ENCODE results near the gene ZNF343.

The ZNF343 gene

DNA sequence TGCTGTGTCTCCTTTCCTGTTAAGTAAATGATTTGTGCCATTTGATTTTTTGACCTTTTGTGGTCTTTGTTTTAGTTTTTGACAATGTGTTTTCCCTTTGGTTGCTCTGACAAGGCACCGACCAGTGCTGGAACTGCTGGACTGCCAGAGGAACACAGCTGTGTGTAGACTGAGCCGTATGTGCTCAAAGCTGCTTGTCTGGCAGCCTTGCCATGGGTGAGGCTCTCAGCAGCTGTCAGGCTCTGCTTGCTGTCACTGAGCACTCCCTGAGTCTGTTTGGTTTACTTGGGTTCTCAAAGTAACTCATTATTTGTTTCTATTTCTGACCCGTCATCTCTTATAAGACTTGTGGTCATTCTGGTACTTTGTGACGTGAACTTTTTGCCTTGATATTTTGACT, 23.1 kb downstream of the ZNF343 start:
- Histone ChIP-seq H3K4me1 (ENCODE audit: control insufficient read depth, low read depth, low read length) (no peaks in the 10 kb centered on the region), H3K4me3 (ENCODE audit: low read length) (no peak overlapping the region), H4K8ac (ENCODE audit: low read depth, low read length) (no peak overlapping the region), H3K18ac (ENCODE audit: low read length) (no peak overlapping the region), H2BK120ac (ENCODE audit: low read depth, low read length) (no peak overlapping the region), H3K27ac (ENCODE audit: low read depth, low read length) (no peak overlapping the region), H3K4me2 (ENCODE audit: low read length) (no peak overlapping the region), H3K23ac (ENCODE audit: low read length) (no peak overlapping the region), H3K36me3 (ENCODE audit: control insufficient read depth, insufficient read depth, low read length) (no peaks in the 10 kb centered on the region), H2AK5ac (ENCODE audit: low read length) (no peak overlapping the region), H3K79me1 (ENCODE audit: low read length) (no peaks in the 10 kb centered on the region), H3K79me2 (ENCODE audit: control insufficient read depth, insufficient read depth, low read length) (no peaks in the 10 kb centered on the region), H2BK5ac (ENCODE audit: low read length) (no peak overlapping the region), H2BK15ac (replicated peaks; ENCODE audit: low read depth) (no peak overlapping the region), H3K56ac (ENCODE audit: low read length) (no peak overlapping the region), H4K5ac (ENCODE audit: low read length) (no peak overlapping the region), H3K9ac (ENCODE audit: low read length) (no peak overlapping the region), H3K27me3 (ENCODE audit: insufficient read depth, low read length, poor library complexity) (no peaks in the 10 kb centered on the region), H3K4ac (ENCODE audit: low read depth, low read length) (no peak overlapping the region)
- DNase-seq = no peak
- WGBS (ENCODE audit: extremely low coverage, insufficient coverage, low lambda C conversion rate) = no CpG with 5 or more reads among the region's 4 CpGs

DNA sequence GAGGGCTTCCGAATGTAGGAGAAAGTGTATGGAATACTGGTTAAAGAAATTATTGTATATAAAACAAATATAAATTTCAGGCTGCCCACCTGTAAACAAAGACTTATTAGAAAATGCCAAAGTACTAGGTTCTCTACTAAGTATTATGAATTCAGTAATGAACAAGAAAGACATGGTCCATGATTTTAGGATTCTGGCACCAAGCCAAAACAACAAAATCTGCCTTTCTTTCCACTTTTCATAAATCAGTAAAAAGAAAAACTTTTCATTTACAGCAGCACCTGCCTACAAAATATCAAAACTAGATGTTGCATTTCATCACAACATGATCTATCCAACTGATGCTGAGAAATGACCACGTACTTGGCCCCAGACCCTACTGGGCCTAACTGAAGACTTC, 23.6 kb downstream of the ZNF343 start:
- Histone ChIP-seq H4K8ac (ENCODE audit: low read depth, low read length) (peak overlapping the region; percentile 14), H3K18ac (ENCODE audit: low read length) (no peak overlapping the region), H3K56ac (ENCODE audit: low read length) (no peak overlapping the region), H3K79me2 (ENCODE audit: control insufficient read depth, insufficient read depth, low read length) (no peaks in the 10 kb centered on the region), H3K4me2 (ENCODE audit: low read length) (no peak overlapping the region), H4K5ac (ENCODE audit: low read length) (no peak overlapping the region), H3K4ac (ENCODE audit: low read depth, low read length) (no peak overlapping the region), H3K36me3 (ENCODE audit: control insufficient read depth, insufficient read depth, low read length) (no peaks in the 10 kb centered on the region), H3K27me3 (ENCODE audit: insufficient read depth, low read length, poor library complexity) (no peaks in the 10 kb centered on the region), H2BK5ac (ENCODE audit: low read length) (no peak overlapping the region), H2BK120ac (ENCODE audit: low read depth, low read length) (no peak overlapping the region), H2AK5ac (ENCODE audit: low read length) (no peak overlapping the region), H3K9ac (ENCODE audit: low read length) (no peak overlapping the region), H2BK15ac (replicated peaks; ENCODE audit: low read depth) (no peak overlapping the region), H3K79me1 (ENCODE audit: low read length) (no peaks in the 10 kb centered on the region), H3K4me1 (ENCODE audit: control insufficient read depth, low read depth, low read length) (no peaks in the 10 kb centered on the region), H3K23ac (ENCODE audit: low read length) (no peak overlapping the region), H3K4me3 (ENCODE audit: low read length) (no peak overlapping the region), H3K27ac (ENCODE audit: low read depth, low read length) (no peak overlapping the region)
- no CpG with 5 or more reads among the region's 2 CpGs for WGBS (ENCODE audit: extremely low coverage, insufficient coverage, low lambda C conversion rate)
- DNase-seq = no peak

GRCh38 chr20:2483504-2483903, 25.2 kb downstream of the ZNF343 start:
- Histone ChIP-seq H4K8ac (ENCODE audit: low read depth, low read length) (no peak overlapping the region), H3K9ac (ENCODE audit: low read length) (no peak overlapping the region), H2AK5ac (ENCODE audit: low read length) (no peak overlapping the region), H3K4me1 (ENCODE audit: control insufficient read depth, low read depth, low read length) (no peaks in the 10 kb centered on the region), H3K27ac (ENCODE audit: low read depth, low read length) (no peak overlapping the region), H3K4ac (ENCODE audit: low read depth, low read length) (no peak overlapping the region), H3K36me3 (ENCODE audit: control insufficient read depth, insufficient read depth, low read length) (no peaks in the 10 kb centered on the region), H3K4me3 (ENCODE audit: low read length) (no peak overlapping the region), H3K79me1 (ENCODE audit: low read length) (no peaks in the 10 kb centered on the region), H2BK5ac (ENCODE audit: low read length) (no peak overlapping the region), H3K27me3 (ENCODE audit: insufficient read depth, low read length, poor library complexity) (no peaks in the 10 kb centered on the region), H3K23ac (ENCODE audit: low read length) (no peak overlapping the region), H4K5ac (ENCODE audit: low read length) (no peak overlapping the region), H3K56ac (ENCODE audit: low read length) (no peak overlapping the region), H3K4me2 (ENCODE audit: low read length) (no peak overlapping the region), H3K79me2 (ENCODE audit: control insufficient read depth, insufficient read depth, low read length) (no peaks in the 10 kb centered on the region), H2BK120ac (ENCODE audit: low read depth, low read length) (no peak overlapping the region), H2BK15ac (replicated peaks; ENCODE audit: low read depth) (no peak overlapping the region), H3K18ac (ENCODE audit: low read length) (no peak overlapping the region)
- WGBS (ENCODE audit: extremely low coverage, insufficient coverage, low lambda C conversion rate) = no CpG with 5 or more reads among the region's 12 CpGs
- no peak for DNase-seq

DNA sequence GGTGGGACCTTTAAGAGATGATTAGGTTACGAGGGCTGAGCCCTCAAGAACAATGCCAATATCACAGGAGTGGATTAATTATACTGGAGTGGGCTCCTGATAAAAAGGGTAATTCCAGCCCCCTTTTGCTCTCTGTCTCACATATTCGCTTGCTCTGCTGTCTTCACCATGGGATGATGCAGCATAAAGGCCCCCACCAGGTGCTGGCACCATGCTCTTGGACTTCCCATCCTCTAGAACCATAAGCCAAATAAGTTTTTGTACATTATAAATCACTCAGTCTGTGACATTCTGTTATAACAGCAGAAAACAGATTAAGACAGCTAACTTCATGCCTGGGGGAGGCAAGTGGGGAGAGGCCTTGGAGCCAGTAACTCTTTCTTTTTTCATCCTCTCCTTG, 28.3 kb downstream of the ZNF343 start:
- no peak overlapping the region for H2BK5ac ChIP-seq (ENCODE audit: low read length)
- H2BK120ac ChIP-seq (ENCODE audit: low read depth, low read length) = no peak overlapping the region
- H2AK5ac ChIP-seq (ENCODE audit: low read length) = no peak overlapping the region
- no peak for DNase-seq
- no peaks in the 10 kb centered on the region for H3K36me3 ChIP-seq (ENCODE audit: control insufficient read depth, insufficient read depth, low read length)
- no peak overlapping the region for H4K8ac ChIP-seq (ENCODE audit: low read depth, low read length)
- no peak overlapping the region for H4K5ac ChIP-seq (ENCODE audit: low read length)
- H3K4me3 ChIP-seq (ENCODE audit: low read length) = no peak overlapping the region
- H2BK15ac ChIP-seq (replicated peaks; ENCODE audit: low read depth) = no peak overlapping the region
- H3K4ac ChIP-seq (ENCODE audit: low read depth, low read length) = no peak overlapping the region
- H3K23ac ChIP-seq (ENCODE audit: low read length) = no peak overlapping the region
- H3K4me2 ChIP-seq (ENCODE audit: low read length) = no peak overlapping the region
- H3K4me1 ChIP-seq (ENCODE audit: control insufficient read depth, low read depth, low read length) = no peaks in the 10 kb centered on the region
- no peaks in the 10 kb centered on the region for H3K27me3 ChIP-seq (ENCODE audit: insufficient read depth, low read length, poor library complexity)
- no peak overlapping the region for H3K18ac ChIP-seq (ENCODE audit: low read length)
- H3K56ac ChIP-seq (ENCODE audit: low read length) = no peak overlapping the region
- H3K79me2 ChIP-seq (ENCODE audit: control insufficient read depth, insufficient read depth, low read length) = no peaks in the 10 kb centered on the region
- H3K79me1 ChIP-seq (ENCODE audit: low read length) = no peaks in the 10 kb centered on the region
- H3K9ac ChIP-seq (ENCODE audit: low read length) = no peak overlapping the region
- WGBS (ENCODE audit: extremely low coverage, insufficient coverage, low lambda C conversion rate) = no CpG with 5 or more reads among the region's 2 CpGs
- H3K27ac ChIP-seq (ENCODE audit: low read depth, low read length) = no peak overlapping the region

DNA sequence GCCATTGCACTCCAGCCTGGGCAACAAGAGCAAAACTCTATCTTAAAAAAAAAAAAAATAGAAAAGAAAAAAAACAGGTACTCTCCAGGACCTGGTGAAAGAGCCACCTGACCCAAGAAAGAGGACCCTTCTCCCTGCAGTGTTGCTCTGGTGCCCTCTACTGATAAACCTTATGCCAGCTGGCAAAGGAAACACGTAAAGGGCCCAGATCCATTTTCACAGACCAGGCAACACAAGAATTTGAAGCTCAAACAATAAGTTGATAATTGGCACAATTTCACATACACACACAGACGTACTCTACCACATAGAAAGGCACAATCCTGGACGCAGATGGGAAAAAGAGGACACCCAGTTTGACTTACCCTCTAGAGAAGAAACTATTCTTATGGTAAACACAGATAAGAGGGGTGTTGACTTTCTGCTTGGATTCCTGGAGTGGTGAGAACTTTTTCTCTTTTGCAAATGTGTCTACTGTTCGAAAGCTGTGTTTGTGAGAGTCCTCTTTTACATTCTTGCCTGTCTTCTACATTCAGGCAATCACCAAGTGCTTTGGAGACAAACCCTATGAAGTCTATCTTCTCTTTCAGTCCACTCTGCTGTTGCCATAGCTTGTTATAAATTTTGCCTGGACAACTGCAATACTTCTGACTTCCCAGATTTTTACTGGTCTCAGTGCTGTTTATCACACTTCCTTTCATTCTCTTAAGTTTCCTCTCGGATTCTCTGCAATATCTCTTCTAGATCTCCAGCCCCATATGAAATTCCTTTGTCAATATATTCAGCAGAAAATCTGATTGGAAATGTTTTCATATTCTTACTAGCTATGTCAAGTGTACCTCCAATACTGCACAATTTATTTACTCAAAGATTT, 31.7 kb downstream of the ZNF343 start:
- Histone ChIP-seq H3K79me2 (ENCODE audit: control insufficient read depth, insufficient read depth, low read length) (no peaks in the 10 kb centered on the region), H3K27me3 (ENCODE audit: insufficient read depth, low read length, poor library complexity) (no peaks in the 10 kb centered on the region), H3K4me1 (ENCODE audit: control insufficient read depth, low read depth, low read length) (no peaks in the 10 kb centered on the region), H3K23ac (ENCODE audit: low read length) (no peak overlapping the region), H3K4ac (ENCODE audit: low read depth, low read length) (no peak overlapping the region), H3K27ac (ENCODE audit: low read depth, low read length) (no peak overlapping the region), H3K36me3 (ENCODE audit: control insufficient read depth, insufficient read depth, low read length) (no peaks in the 10 kb centered on the region), H3K79me1 (ENCODE audit: low read length) (no peaks in the 10 kb centered on the region), H2BK15ac (replicated peaks; ENCODE audit: low read depth) (no peak overlapping the region), H2AK5ac (ENCODE audit: low read length) (no peak overlapping the region), H3K4me3 (ENCODE audit: low read length) (no peak overlapping the region), H3K9ac (ENCODE audit: low read length) (no peak overlapping the region), H2BK5ac (ENCODE audit: low read length) (no peak overlapping the region), H3K18ac (ENCODE audit: low read length) (no peak overlapping the region), H4K5ac (ENCODE audit: low read length) (no peak overlapping the region), H2BK120ac (ENCODE audit: low read depth, low read length) (no peak overlapping the region), H3K4me2 (ENCODE audit: low read length) (no peak overlapping the region), H4K8ac (ENCODE audit: low read depth, low read length) (no peak overlapping the region), H3K56ac (ENCODE audit: low read length) (no peak overlapping the region)
- no peak for DNase-seq
- no CpG with 5 or more reads among the region's 5 CpGs for WGBS (ENCODE audit: extremely low coverage, insufficient coverage, low lambda C conversion rate)
